Small intestine (tissue), 7 donors: Measurements from ENCODE around the gene ELAVL1. TPM values are rescaled to one million over a fixed set of nuclear protein-coding genes. Genes with fewer than 3 reads are reported as not detected.

Experiments used
- DNase-seq, 2 donors: peaks; one replicate each; pipeline versions ENCODE4 v3.0.0 to v3.0.0-alpha.2; 2013
- FAIRE-seq: peaks from 2 replicates; lab custom pipeline; 2012; peaks lifted over from hg19 to GRCh38; lab: Jason Lieb, UNC
- H3K27ac ChIP-seq, 3 donors: one replicate each; pipeline ENCODE4 v1.5.1; 2013; ENCODE audit warnings: low read length in 2 of 3, mild to moderate bottlenecking in 2 of 3, control low read depth in 1 of 3, inconsistent platforms in 1 of 3, low read depth in 1 of 3, moderate library complexity in 1 of 3
- H3K27me3 ChIP-seq, 3 donors: one replicate each; pipeline ENCODE4 v1.6.1; 2013; ENCODE audit warnings: low read length in 3 of 3, inconsistent platforms in 1 of 3; ENCODE audit not compliant: control insufficient read depth in 3 of 3, insufficient read depth in 3 of 3
- H3K36me3 ChIP-seq, 3 donors: one replicate each; pipeline ENCODE4 v1.6.1; 2013; ENCODE audit warnings: low read length in 3 of 3, inconsistent platforms in 1 of 3, low read depth in 1 of 3, mild to moderate bottlenecking in 1 of 3, moderate library complexity in 1 of 3; ENCODE audit not compliant: control insufficient read depth in 3 of 3, insufficient read depth in 2 of 3
- H3K4me1 ChIP-seq, 3 donors: one replicate each; pipeline ENCODE4 v1.6.1; 2013; ENCODE audit warnings: low read length in 2 of 3, inconsistent platforms in 1 of 3, low read depth in 1 of 3, mild to moderate bottlenecking in 1 of 3, moderate library complexity in 1 of 3; ENCODE audit not compliant: control insufficient read depth in 3 of 3, insufficient read depth in 2 of 3
- H3K4me3 ChIP-seq, 3 donors: one replicate each; pipeline ENCODE4 v1.5.1; 2013; ENCODE audit warnings: low read length in 3 of 3, control low read depth in 1 of 3, inconsistent platforms in 1 of 3, low read depth in 1 of 3, mild to moderate bottlenecking in 1 of 3, moderate library complexity in 1 of 3
- H3K9me3 ChIP-seq, 2 donors: one replicate each; pipeline ENCODE4 v1.6.1; 2013; ENCODE audit warnings: low read depth in 1 of 2, low read length in 1 of 2; ENCODE audit not compliant: control insufficient read depth in 2 of 2, insufficient read depth in 1 of 2
- WGBS, 3 donors: extraction: QIAGEN DNeasy Blood & Tissue Kit; methylation state at CpG; one replicate each; pipeline ENCODE4 v1.1.7; 2013; 5-methylcytosine and 5-hydroxymethylcytosine counted together
- polyA plus RNA-seq, 4 donors: library from polyadenylated mRNA; stranded (reverse) in 3 of 4; unstranded in 1 of 4; fragments of 200-250 nt in 3 of 4; fragments of 120-200 nt in 1 of 4; gene quantifications; one replicate each; pipeline versions ENCODE4 v1.2.1 to v1.2.3, GENCODE V29; 2013
- donor health status: healthy with polysubstance abuse.
- donor health status: control.
- donor health status: control.
- donor health status: Bipolar disorder and iron deficiency.
- donor health status: healthy.

Gene ELAVL1
- polyA plus RNA-seq, 4 donors: 14.6 to 51.1 (median 26.4) TPM

GRCh38 chr19:7968796-7969554 lies 36.5 kb downstream of the ELAVL1 start:
- H3K4me1 ChIP-seq: no peaks in the 10 kb centered on the region
- peaks cover 14 to 94% (median 27%) of the 10 kb centered on the region in 3 donors for H3K36me3 ChIP-seq
- 90 to 93% (median 91%) methylated on average over 19 to 20 of the region's 20 CpGs for WGBS, 3 donors
- no peak overlapping the region for H3K4me3 ChIP-seq
- no peaks in the 10 kb centered on the region for H3K27me3 ChIP-seq
- no peaks in the 10 kb centered on the region for H3K9me3 ChIP-seq
- H3K27ac ChIP-seq: no peak overlapping the region
- no peak for DNase-seq
- FAIRE-seq: no peak

GRCh38 chr19:7968008-7968795 lies 37.2 kb downstream of the ELAVL1 start:
- FAIRE-seq (no peak), DNase-seq (no peak)
- Histone ChIP-seq H3K27me3 (no peaks in the 10 kb centered on the region), H3K27ac (no peak overlapping the region), H3K4me3 (no peak overlapping the region), H3K36me3 (peaks cover 14 to 94% (median 30%) of the 10 kb centered on the region in 3 donors), H3K4me1 (no peaks in the 10 kb centered on the region), H3K9me3 (no peaks in the 10 kb centered on the region)
- WGBS, 3 donors: 88 to 92% (median 91%) methylated on average over 14 to 15 of the region's 15 CpGs

- no peaks in the 10 kb centered on the region for H3K27me3 ChIP-seq
- FAIRE-seq (no peak), DNase-seq (no peak)
- H3K9me3 ChIP-seq: no peaks in the 10 kb centered on the region
- no peak overlapping the region for H3K4me3 ChIP-seq
- peaks cover 11 to 81% (median 26%) of the 10 kb centered on the region in 3 donors for H3K36me3 ChIP-seq
- H3K27ac ChIP-seq: no peak overlapping the region
- peaks cover 0 to 4% (median 0%) of the 10 kb centered on the region in 3 donors for H3K4me1 ChIP-seq
- 93% methylated on average over 12 of the region's 12 CpGs for WGBS, 3 donors
Measured at GRCh38 chr19:7965921-7966665, 39.3 kb downstream of the ELAVL1 start.

GRCh38 chr19:7965259-7965841 lies 40.1 kb downstream of the ELAVL1 start:
- Histone ChIP-seq H3K27ac (no peak overlapping the region), H3K27me3 (no peaks in the 10 kb centered on the region), H3K9me3 (no peaks in the 10 kb centered on the region), H3K4me1 (peaks cover 0 to 4% (median 0%) of the 10 kb centered on the region in 3 donors), H3K4me3 (no peak overlapping the region), H3K36me3 (peaks cover 11 to 78% (median 28%) of the 10 kb centered on the region in 3 donors)
- FAIRE-seq (no peak), DNase-seq (no peak)
- 87 to 93% (median 91%) methylated on average over 12 of the region's 12 CpGs for WGBS, 3 donors

GRCh38 chr19:7963566-7963965 lies 41.9 kb downstream of the ELAVL1 start:
- DNase-seq (no peak), FAIRE-seq (no peak)
- no peaks in the 10 kb centered on the region for H3K27me3 ChIP-seq
- no peak overlapping the region for H3K27ac ChIP-seq
- peaks cover 0 to 4% (median 0%) of the 10 kb centered on the region in 3 donors for H3K4me1 ChIP-seq
- no peak overlapping the region for H3K4me3 ChIP-seq
- H3K9me3 ChIP-seq: no peaks in the 10 kb centered on the region
- WGBS, 3 donors: 95 to 97% (median 95%) methylated on average over 25 of the region's 25 CpGs
- H3K36me3 ChIP-seq: peaks cover 17 to 72% (median 22%) of the 10 kb centered on the region in 3 donors

- Histone ChIP-seq H3K27ac (no peak overlapping the region), H3K36me3 (peaks cover 21 to 71% (median 22%) of the 10 kb centered on the region in 3 donors), H3K9me3 (no peaks in the 10 kb centered on the region), H3K4me1 (peaks cover 0 to 4% (median 0%) of the 10 kb centered on the region in 3 donors), H3K4me3 (no peak overlapping the region), H3K27me3 (no peaks in the 10 kb centered on the region)
- FAIRE-seq: no peak
- 86 to 90% (median 87%) methylated on average over 22 of the region's 22 CpGs for WGBS, 3 donors
- DNase-seq: peak in 1 of 2 donors; percentile 27
Measured at GRCh38 chr19:7962644-7963268, 42.7 kb downstream of the ELAVL1 start.

GRCh38 chr19:7961920-7962626 lies 43.4 kb downstream of the ELAVL1 start:
- DNase-seq (peak in 1 of 2 donors; percentile 33), FAIRE-seq (peak; percentile 26)
- peaks cover 18 to 70% (median 19%) of the 10 kb centered on the region in 3 donors for H3K36me3 ChIP-seq
- H3K4me3 ChIP-seq: no peak overlapping the region
- WGBS, 3 donors: 82 to 83% (median 83%) methylated on average over 13 of the region's 13 CpGs
- no peaks in the 10 kb centered on the region for H3K9me3 ChIP-seq
- no peaks in the 10 kb centered on the region for H3K27me3 ChIP-seq
- peaks cover 0 to 4% (median 0%) of the 10 kb centered on the region in 3 donors for H3K4me1 ChIP-seq
- no peak overlapping the region for H3K27ac ChIP-seq
